GM19351 (cell line): ENCODE results near the gene CCDC192.

Source experiments
- ATAC-seq: cut with Tn5 transposase; IDR thresholded peaks from one replicate; pipeline ENCODE4 v1.9.1; 2021; ENCODE audit warnings: mild to moderate bottlenecking, moderate library complexity; ENCODE audit not compliant: unreplicated experiment

CCDC192 gene

GRCh38 chr5:127911619-127912018, 208.4 kb downstream of the CCDC192 start:
- ATAC-seq, result no peak

- no peak for ATAC-seq
Measured at GRCh38 chr5:127912411-127912810, 209.2 kb downstream of the CCDC192 start.

- no peak for ATAC-seq
Measured at GRCh38 chr5:127916885-127917573, 213.8 kb downstream of the CCDC192 start.

- ATAC-seq, result no peak
Measured at GRCh38 chr5:127919006-127919796, 216.0 kb downstream of the CCDC192 start.

DNA sequence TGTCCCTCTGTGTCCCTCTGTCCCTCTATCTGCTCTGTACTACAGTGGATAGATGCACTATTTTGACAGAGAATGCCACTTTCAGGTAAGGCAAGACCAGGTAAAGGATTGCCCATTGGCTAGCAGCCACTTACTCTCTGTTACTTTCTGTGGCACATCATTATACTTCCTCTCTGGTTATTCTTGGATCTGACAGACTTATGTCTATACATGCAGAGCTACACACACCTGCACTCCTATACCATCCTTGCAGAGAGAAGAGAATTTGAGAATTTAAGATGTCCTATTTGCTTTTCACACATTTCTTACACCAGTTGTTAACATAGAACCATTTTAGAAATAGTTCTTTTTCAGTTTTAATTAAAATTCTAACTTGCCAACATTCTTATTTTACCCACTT, 216.6 kb downstream of the CCDC192 start:
- ATAC-seq, result no peak

DNA sequence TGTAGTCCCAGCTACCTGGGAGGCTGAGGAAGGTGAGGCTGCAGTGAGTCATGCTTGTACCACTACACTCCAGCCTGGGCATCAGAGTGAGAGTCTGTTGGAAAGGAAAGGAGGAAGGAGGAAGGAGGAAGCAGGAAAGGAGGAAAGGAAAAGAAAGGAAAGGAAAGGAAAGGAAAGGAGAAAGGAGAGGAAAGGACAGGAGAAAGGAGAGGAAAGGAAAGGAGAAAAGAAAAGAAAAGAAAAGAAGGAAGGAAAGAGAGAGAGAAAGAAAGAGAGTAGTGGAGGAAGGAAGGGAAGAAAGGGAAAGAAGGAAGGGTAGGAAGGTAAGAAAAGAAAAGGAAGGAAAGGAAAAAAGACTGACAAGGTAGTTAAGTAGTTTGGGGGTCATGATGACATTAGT, 217.7 kb downstream of the CCDC192 start:
- ATAC-seq, result no peak

DNA sequence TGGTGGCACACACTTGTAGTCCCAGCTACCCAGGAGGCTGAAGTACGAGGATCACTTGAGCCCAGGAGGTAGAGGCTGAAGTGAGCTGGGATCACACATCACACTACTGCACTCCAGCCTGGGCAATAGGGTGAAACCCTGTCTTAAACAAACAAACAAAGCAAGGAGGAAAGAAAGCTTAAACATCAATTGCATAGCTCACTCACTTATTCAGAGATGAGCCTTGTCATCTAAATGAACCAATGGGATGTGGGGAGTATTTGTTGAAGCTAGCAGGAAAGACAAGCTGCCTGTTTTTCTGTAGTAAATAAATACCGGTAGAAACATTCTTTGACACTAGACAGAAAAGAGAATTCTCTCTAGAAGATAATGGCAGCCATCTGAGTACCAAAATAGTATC, 219.4 kb downstream of the CCDC192 start:
- ATAC-seq, result no peak

DNA sequence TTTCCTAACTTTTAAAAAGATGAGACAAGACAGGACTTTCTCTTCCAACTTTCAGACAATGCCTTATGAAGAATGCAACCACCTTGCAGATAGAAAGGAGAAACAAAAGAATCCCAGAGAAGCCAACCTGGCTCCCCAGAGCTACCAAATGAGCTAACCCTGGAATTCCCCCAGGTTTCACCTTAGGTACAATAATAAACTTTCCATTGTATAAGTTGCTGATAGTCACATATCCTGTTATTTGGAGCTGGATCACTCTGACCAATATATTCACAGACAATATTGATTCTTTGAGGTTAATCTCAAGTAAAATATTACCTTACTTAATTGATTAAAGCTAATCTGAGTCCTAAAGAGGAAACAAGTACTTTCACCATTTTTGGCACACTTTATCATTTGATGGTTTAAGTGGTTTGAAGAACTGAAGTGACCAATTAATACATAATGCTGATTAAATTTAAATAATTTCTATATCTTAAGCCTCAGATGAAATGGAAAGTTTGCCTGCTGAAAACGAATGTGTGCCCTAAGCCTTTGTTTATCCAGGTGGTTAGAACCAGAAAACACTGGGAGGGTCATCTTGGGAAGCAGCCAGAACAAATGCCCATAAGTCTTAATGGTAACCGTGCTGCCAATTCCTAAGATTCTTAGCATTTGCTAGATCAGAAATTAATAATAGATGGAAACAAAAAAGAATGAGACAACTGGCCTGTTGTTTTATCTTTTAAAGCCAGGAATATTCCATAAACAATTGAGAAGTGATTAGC, 220.8 kb downstream of the CCDC192 start:
- no peak for ATAC-seq

DNA sequence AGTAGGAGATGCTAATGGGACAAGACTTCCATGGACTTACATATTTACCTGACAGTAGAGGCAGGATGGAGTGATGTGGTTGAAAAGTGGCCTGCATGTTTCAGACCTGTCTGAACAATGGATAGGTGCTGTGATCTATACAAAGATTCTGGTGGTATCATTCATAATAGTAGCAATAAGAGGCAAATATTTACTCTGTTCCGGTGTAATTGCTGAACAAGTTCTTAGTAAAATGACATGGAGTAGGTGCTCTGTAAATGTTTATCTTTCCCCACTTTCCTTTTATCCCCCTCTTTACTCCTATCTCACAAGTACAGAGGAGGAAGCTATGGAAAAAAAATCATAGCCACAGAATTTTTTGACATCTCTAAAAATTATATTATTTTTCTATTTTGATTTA, 221.4 kb downstream of the CCDC192 start:
- no peak for ATAC-seq

GRCh38 chr5:127925916-127926315, 222.7 kb downstream of the CCDC192 start:
- ATAC-seq, result no peak

- no peak for ATAC-seq
Measured at GRCh38 chr5:127926974-127927373, 223.8 kb downstream of the CCDC192 start.

- ATAC-seq, result no peak
Measured at GRCh38 chr5:127928053-127928452, 224.9 kb downstream of the CCDC192 start.

DNA sequence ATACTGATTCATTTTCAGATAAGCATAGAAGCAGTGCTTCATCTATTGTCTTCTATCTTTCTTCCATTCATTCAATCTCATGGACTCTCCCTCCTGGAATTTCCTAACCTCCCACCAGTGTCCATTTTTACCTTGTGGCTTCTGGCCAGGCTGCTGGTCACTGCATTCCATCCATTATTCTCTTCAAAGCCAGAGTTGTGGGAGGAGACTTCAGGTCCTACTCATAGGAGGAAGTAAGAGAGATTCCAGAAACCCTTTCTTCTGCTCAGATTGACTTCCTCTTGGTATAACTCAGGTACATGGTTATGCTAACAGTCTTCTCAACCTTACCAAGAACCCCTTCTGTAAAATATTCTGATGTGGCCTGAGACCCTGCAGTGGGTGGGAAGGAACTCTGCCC, 227.1 kb downstream of the CCDC192 start:
- ATAC-seq, result no peak

DNA sequence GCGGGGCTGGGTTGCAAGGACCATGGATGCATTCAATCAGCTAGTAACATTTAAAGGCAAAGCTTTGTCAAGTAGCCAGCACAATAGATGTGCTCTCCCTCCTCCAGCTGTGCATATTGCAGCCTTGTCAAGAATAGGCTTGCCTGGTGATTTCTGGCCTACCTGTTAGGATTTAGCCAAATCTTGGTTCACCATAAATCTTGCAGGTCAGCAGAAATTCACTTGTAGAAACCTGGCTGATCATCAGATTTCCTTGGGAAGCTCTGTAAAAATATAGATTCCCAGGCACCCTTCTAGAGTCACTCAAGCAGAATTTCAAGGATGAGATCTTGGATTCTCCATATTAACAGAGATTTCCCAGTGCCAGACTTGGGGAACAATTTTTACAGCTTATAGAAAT, 228.2 kb downstream of the CCDC192 start:
- no peak for ATAC-seq

- ATAC-seq, result no peak
Measured at GRCh38 chr5:127933348-127933747, 230.2 kb downstream of the CCDC192 start.

DNA sequence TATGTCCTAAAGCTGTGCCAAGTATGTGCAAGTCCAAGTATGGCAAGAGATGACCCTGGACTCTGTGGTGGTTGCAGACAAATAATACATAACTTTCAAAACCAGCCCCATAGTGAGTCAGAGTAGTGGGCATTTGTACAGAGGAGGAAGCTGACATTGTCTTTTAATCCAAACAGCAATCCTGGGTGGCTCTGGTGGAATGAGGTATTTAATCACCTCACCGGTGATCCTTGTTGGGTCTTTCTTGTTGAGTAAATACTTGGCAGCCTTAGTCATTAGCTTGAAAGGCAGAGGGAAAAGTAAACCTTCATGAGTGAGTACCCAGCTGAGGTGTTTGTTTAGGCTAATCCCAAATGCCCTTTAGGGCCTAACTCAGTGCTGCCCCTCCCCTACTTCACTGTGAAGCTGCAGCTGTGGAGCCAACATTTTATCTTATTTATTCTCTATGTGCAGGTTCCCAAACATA, 231.6 kb downstream of the CCDC192 start:
- ATAC-seq, result no peak

DNA sequence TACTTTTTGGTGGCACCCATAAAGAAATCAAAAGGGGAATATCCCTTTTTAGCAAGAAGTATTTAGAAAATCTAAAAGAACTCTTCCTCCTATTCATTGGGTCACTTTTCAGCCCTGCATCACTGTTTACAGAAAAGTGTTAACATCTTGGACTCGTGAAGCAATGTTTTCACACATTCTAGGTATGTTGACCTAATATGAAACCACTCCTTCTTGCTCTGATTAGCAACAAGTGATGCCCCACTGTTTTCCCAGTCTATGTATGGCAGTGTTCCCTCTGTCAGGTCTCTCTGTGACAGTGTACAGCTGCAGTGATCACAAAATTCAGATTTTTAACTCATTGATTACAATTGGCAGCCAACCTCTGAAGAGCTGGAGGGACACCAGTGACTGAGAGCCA, 232.2 kb downstream of the CCDC192 start:
- no peak for ATAC-seq

- no peak for ATAC-seq
Measured at GRCh38 chr5:127936439-127936972, 233.3 kb downstream of the CCDC192 start.

DNA sequence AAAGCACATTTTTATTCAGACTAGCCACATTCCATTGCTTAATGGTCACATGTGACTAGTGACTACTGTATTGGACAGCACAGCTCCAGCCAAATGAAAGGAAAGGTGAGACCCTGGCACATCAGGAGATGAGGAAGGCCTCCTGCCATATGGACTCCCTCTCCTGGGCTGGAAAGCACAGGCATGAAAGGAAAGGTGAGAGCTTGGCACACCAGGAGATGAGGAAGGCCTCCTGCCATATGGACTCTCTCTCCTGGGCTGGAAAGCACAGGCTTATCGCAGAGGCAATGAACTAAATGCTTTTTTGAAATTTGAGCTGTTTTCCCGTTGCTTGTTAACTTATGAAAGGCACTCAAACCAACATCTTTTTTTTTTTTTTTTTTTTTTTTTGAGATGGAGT, 235.6 kb downstream of the CCDC192 start:
- ATAC-seq, result no peak

DNA sequence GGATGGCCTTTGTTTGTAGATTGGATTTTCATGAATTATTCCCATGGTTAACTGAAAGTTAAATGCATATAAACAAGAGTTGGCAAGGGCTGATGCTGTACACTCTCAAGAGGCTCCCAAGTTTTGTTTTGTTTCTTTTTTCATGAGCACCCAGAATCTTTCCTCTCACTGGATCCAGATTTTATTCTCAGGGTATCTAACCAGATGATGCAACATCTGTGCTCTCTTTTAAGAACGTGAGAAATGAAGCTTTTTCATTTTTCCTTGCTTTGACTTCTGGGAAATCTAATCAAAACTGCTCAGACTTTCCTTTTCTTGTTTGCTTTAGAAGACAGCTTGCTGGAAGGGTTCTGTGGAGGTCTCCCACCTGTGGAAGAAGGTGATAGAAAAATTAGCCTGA, 237.7 kb downstream of the CCDC192 start:
- no peak for ATAC-seq

DNA sequence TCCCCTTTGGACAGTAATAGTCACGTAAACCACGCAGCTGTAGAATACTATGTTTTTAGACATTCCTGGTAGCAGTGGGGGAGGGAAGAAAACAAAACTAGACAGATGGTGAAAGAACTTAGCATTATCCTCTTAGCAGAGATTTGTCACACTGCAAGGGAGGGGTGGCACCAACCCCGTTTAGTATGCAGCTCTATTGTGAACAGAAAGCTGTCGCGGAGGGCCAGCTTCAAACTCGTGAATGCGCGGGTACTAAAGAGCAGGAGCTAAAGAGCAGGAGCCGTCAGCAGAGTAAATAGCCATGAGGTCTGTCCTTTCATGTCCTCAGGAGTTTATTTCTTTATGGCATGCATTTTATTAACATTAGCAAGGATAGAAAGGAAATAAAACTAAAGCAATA, 238.5 kb downstream of the CCDC192 start:
- no peak for ATAC-seq
